Caco-2 (cell line): Measurements from ENCODE around the gene MEIS3. TPM values are rescaled to one million over a fixed set of nuclear protein-coding genes. Genes with fewer than 3 reads are reported as not detected.

Source experiments
- BruUV-seq: library from RNA; stranded (reverse); fragments of 400-500 nt; replicated peaks from 2 replicates; lab custom pipeline; 2021; lab: Mats Ljungman, UMichigan
- CTCF ChIA-PET: fragments of 300-600 bp; sonication (Branson Sonifier 250); formaldehyde crosslinking; loops from one replicate; lab custom pipeline; 2022; ENCODE audit warnings: antibody characterized with exemption; lab: Charles Lee
- POLR2A ChIA-PET: fragments of 300-600 bp; sonication (Branson Sonifier 250); formaldehyde crosslinking; loops from one replicate; lab custom pipeline; 2022; ENCODE audit warnings: antibody characterized with exemption; lab: Charles Lee
- DNase-seq, 2 experiments: peaks; one replicate each; pipeline versions ENCODE4 v3.0.0 to v3.0.0-alpha.2; 2020 to 2022
- H3K27me3 ChIP-seq: replicated peaks from 2 replicates; pipeline ENCODE4 v1.6.0; 2011; ENCODE audit warnings: low read length; ENCODE audit not compliant: control insufficient read depth, insufficient read depth
- H3K36me3 ChIP-seq: 2 replicates; pipeline ENCODE4 v1.5.1; 2011; ENCODE audit warnings: low read length; ENCODE audit not compliant: control insufficient read depth, insufficient read depth
- H3K4me1 ChIP-seq: fragments of 250-450 bp; sonication (Bioruptor Pico); 2 replicates; pipeline ENCODE4 v1.5.1; 2020; ENCODE audit warnings: mild to moderate bottlenecking
- H3K4me3 ChIP-seq: 2 replicates; pipeline ENCODE4 v1.5.1; 2011; ENCODE audit warnings: low read depth, mild to moderate bottlenecking, control low read depth, low read length
- H3K9me3 ChIP-seq: fragments of 250-450 bp; sonication (Bioruptor Pico); 2 replicates; pipeline ENCODE4 v1.5.1; 2020; ENCODE audit warnings: mild to moderate bottlenecking, moderate library complexity
- H3K27ac Mint-ChIP-seq: one replicate; pipeline ENCODE4 v1.8.0; 2022; ENCODE audit warnings: mixed read lengths; ENCODE audit not compliant: unreplicated experiment
- H3K27me3 Mint-ChIP-seq: one replicate; pipeline ENCODE4 v1.8.0; 2022; ENCODE audit warnings: mixed read lengths; ENCODE audit not compliant: insufficient read depth, unreplicated experiment
- H3K36me3 Mint-ChIP-seq: one replicate; pipeline ENCODE4 v1.8.0; 2022; ENCODE audit warnings: mild to moderate bottlenecking, mixed read lengths; ENCODE audit not compliant: insufficient read depth, unreplicated experiment
- H3K4me1 Mint-ChIP-seq: one replicate; pipeline ENCODE4 v1.8.0; 2022; ENCODE audit warnings: low read depth, mixed read lengths; ENCODE audit not compliant: unreplicated experiment
- H3K4me3 Mint-ChIP-seq: one replicate; pipeline ENCODE4 v1.8.0; 2022; ENCODE audit warnings: mild to moderate bottlenecking, moderate library complexity, mixed read lengths; ENCODE audit not compliant: unreplicated experiment
- H3K9me3 Mint-ChIP-seq: one replicate; pipeline ENCODE4 v1.8.0; 2022; ENCODE audit warnings: mixed read lengths; ENCODE audit not compliant: unreplicated experiment
- CTCF ChIP-seq, 2 experiments: fragments of 200-600 bp in 1 of 2; IDR thresholded peaks; 1 replicate in 1 of 2; 2 replicates in 1 of 2; pipeline versions ENCODE4 v1.5.1 to v1.8.0; 2011 to 2022; ENCODE audit warnings: antibody characterized with exemption in 1 of 2, control low read depth in 1 of 2, inconsistent platforms in 1 of 2, low read depth in 1 of 2, low read length in 1 of 2, mild to moderate bottlenecking in 1 of 2, moderate library complexity in 1 of 2; ENCODE audit not compliant: insufficient read depth in 1 of 2, severe bottlenecking in 1 of 2, unreplicated experiment in 1 of 2
- intact Hi-C: fragments of 100-400 bp; cut with micrococcal nuclease; formaldehyde crosslinking; loops from one replicate; pipeline ENCODE4 v1.10.0; 2022; ENCODE audit not compliant: unreplicated experiment
- total RNA-seq: library from RNA; stranded (reverse); gene quantifications from 2 replicates; pipeline ENCODE4 v1.2.3, GENCODE V29; 2022

MEIS3 gene
- total RNA-seq, 1 experiment from 2014 or later: 16.8 TPM

- no peaks in the 10 kb centered on the region; the same call in 1 of the 2 replicates for H3K27me3 ChIP-seq
- H3K27me3 Mint-ChIP-seq: peaks cover 23% of the 10 kb centered on the region
- BruUV-seq: no TSS peak
These were observed 24.0 kb upstream of the MEIS3 start for GRCh38 chr19:47443331-47443730.

GRCh38 chr19:47438793-47439220 lies 19.5 kb upstream of the MEIS3 start:
- Histone ChIP-seq H3K27me3 (no peaks in the 10 kb centered on the region; the same call in 1 of the 2 replicates), H3K36me3 (no peaks in the 10 kb centered on the region), H3K9me3 (no peaks in the 10 kb centered on the region), H3K4me1 (no peaks in the 10 kb centered on the region), H3K4me3 (no peak overlapping the region)
- Mint-ChIP-seq H3K36me3 (no peaks in the 10 kb centered on the region), H3K27ac (no peak overlapping the region), H3K9me3 (no peaks in the 10 kb centered on the region), H3K4me3 (no peak overlapping the region), H3K27me3 (peaks cover 10% of the 10 kb centered on the region), H3K4me1 (no peaks in the 10 kb centered on the region)
- intact Hi-C loops: loop anchor here (5.0 kb wide), 1 partner anchor 163 kb away; no protein-coding TSS in a partner anchor
- no TSS peak for BruUV-seq
- ChIA-PET POLR2A (no interaction called here), CTCF (interaction anchor here (0.6 to 2.1 kb wide), 3 partner anchors 11 to 45 kb away, joined by 3 to 10 read pairs (median 3); partner anchors contain the start of gene KPTN)
- peak; percentile 58 to 60 for DNase-seq
- TF ChIP-seq CTCF (IDR thresholded peaks at IDR 0.05; ENCODE audit: insufficient read depth in 1 of 2, low read depth in 1 of 2, low read length in 1 of 2, severe bottlenecking in 1 of 2, unreplicated experiment in 1 of 2): no peak

More at GRCh38 chr19:47443331-47443730, 24.0 kb upstream of the MEIS3 start:
- peaks cover 15% of the 10 kb centered on the region for H3K4me1 Mint-ChIP-seq
- no peak for TF ChIP-seq CTCF (IDR thresholded peaks at IDR 0.05; ENCODE audit: insufficient read depth in 1 of 2, low read depth in 1 of 2, low read length in 1 of 2, severe bottlenecking in 1 of 2, unreplicated experiment in 1 of 2)
- H3K36me3 Mint-ChIP-seq: no peaks in the 10 kb centered on the region
- CTCF ChIA-PET: no interaction called here
- H3K9me3 ChIP-seq: no peaks in the 10 kb centered on the region
- DNase-seq: no peak
- H3K4me3 ChIP-seq: no peak overlapping the region
- intact Hi-C loops: no loop called here
- no peak overlapping the region for H3K27ac Mint-ChIP-seq
- H3K36me3 ChIP-seq: no peaks in the 10 kb centered on the region
- no peaks in the 10 kb centered on the region for H3K9me3 Mint-ChIP-seq
- no peak overlapping the region for H3K4me3 Mint-ChIP-seq
- POLR2A ChIA-PET: no interaction called here
- H3K4me1 ChIP-seq: no peaks in the 10 kb centered on the region

GRCh38 chr19:47437500-47437899 lies 18.2 kb upstream of the MEIS3 start:
- H3K36me3 ChIP-seq: no peaks in the 10 kb centered on the region
- intact Hi-C loops: loop anchor here (2.0 to 5.0 kb wide), 2 partner anchors 165 to 261 kb away; no protein-coding TSS in a partner anchor
- TF ChIP-seq CTCF (IDR thresholded peaks at IDR 0.05; ENCODE audit: insufficient read depth in 1 of 2, low read depth in 1 of 2, low read length in 1 of 2, severe bottlenecking in 1 of 2, unreplicated experiment in 1 of 2): no peak
- no peaks in the 10 kb centered on the region for H3K9me3 Mint-ChIP-seq
- H3K36me3 Mint-ChIP-seq: no peaks in the 10 kb centered on the region
- no peak overlapping the region for H3K4me3 Mint-ChIP-seq
- no TSS peak for BruUV-seq
- no peak overlapping the region for H3K4me3 ChIP-seq
- ChIA-PET POLR2A (no interaction called here), CTCF (interaction anchor here (1.3 to 2.1 kb wide), 5 partner anchors 9 to 292 kb away, joined by 5 to 82 read pairs (median 10); no protein-coding TSS in a partner anchor)
- H3K27me3 ChIP-seq: no peaks in the 10 kb centered on the region; the same call in 1 of the 2 replicates
- H3K4me1 ChIP-seq: no peaks in the 10 kb centered on the region
- peaks cover 6% of the 10 kb centered on the region for H3K27me3 Mint-ChIP-seq
- DNase-seq: no peak
- no peaks in the 10 kb centered on the region for H3K9me3 ChIP-seq
- H3K4me1 Mint-ChIP-seq: no peaks in the 10 kb centered on the region
- no peak overlapping the region for H3K27ac Mint-ChIP-seq
